ENCODE data around the gene RECQL5.

Gene RECQL5

DNA sequence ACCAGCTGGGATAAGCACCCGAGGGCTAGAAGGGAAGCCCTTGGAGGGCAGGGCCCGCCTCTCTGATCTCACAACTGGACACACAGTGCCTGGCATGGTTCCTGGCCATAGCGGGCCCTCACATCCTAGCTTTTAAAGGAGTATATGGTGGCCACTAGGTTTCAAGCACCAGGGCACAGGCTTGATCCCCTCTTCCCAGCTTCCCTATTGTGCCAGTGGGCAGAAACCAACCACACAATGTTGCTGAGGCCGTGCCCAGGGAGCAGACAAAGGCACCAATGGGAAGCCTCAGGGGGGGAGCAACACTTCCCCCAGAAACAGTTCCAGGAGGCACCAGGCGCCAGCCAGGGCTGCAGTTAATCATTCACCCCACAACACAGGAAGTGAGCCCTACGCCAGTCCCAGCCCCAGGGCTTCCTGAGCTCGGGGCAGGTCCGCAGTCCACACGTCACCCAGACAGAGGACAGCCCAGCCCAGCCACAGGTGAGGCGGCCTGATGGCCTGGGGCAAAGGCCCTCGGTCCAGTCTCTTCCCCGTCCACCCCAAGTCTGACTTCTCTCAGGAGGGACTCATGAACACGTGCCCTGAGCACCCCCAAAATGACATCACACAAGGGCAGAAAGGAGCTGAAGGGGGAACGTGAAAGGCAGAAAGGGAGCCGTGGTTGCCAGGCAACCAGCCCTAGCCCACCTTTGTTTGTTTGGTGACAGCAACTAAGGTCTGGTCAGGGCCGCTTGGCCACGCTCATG is 20.9 kb downstream of the RECQL5 start:
- peaks cover 13 to 74% of the 10 kb centered on the region in 2 experiments for H3K36me3 ChIP-seq (ENCODE audit: control insufficient read depth in 2 of 2, insufficient read depth in 1 of 2, low read length in 2 of 2)
- TF ChIP-seq, protein P1, sequence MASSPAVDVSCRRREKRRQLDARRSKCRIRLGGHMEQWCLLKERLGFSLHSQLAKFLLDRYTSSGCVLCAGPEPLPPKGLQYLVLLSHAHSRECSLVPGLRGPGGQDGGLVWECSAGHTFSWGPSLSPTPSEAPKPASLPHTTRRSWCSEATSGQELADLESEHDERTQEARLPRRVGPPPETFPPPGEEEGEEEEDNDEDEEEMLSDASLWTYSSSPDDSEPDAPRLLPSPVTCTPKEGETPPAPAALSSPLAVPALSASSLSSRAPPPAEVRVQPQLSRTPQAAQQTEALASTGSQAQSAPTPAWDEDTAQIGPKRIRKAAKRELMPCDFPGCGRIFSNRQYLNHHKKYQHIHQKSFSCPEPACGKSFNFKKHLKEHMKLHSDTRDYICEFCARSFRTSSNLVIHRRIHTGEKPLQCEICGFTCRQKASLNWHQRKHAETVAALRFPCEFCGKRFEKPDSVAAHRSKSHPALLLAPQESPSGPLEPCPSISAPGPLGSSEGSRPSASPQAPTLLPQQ (tag by site-specific recombination; IDR thresholded peaks at IDR 0.05): no peak
- TF ChIP-seq ZNF76 (tag by site-specific recombination; IDR thresholded peaks at IDR 0.05; ENCODE audit: borderline replicate concordance, low read depth) (no peak), ZNF366 (tag by site-specific recombination; conservative IDR thresholded peaks at IDR 0.05) (no peak), ZSCAN23 (tag by site-specific recombination; IDR thresholded peaks at IDR 0.05) (no peak), ZNF558 (tag by site-specific recombination; IDR thresholded peaks at IDR 0.05) (no peak), KLF16 (tag by site-specific recombination; IDR thresholded peaks at IDR 0.05) (no peak), ZFP3 (tag by site-specific recombination; IDR thresholded peaks at IDR 0.05; ENCODE audit: low read depth) (no peak), ZNF521 (tag by site-specific recombination; IDR thresholded peaks at IDR 0.05) (no peak)
- TF ChIP-seq, protein P2, sequence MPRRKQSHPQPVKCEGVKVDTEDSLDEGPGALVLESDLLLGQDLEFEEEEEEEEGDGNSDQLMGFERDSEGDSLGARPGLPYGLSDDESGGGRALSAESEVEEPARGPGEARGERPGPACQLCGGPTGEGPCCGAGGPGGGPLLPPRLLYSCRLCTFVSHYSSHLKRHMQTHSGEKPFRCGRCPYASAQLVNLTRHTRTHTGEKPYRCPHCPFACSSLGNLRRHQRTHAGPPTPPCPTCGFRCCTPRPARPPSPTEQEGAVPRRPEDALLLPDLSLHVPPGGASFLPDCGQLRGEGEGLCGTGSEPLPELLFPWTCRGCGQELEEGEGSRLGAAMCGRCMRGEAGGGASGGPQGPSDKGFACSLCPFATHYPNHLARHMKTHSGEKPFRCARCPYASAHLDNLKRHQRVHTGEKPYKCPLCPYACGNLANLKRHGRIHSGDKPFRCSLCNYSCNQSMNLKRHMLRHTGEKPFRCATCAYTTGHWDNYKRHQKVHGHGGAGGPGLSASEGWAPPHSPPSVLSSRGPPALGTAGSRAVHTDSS (tag by site-specific recombination; IDR thresholded peaks at IDR 0.05): no peak
- TF ChIP-seq, protein P3, sequence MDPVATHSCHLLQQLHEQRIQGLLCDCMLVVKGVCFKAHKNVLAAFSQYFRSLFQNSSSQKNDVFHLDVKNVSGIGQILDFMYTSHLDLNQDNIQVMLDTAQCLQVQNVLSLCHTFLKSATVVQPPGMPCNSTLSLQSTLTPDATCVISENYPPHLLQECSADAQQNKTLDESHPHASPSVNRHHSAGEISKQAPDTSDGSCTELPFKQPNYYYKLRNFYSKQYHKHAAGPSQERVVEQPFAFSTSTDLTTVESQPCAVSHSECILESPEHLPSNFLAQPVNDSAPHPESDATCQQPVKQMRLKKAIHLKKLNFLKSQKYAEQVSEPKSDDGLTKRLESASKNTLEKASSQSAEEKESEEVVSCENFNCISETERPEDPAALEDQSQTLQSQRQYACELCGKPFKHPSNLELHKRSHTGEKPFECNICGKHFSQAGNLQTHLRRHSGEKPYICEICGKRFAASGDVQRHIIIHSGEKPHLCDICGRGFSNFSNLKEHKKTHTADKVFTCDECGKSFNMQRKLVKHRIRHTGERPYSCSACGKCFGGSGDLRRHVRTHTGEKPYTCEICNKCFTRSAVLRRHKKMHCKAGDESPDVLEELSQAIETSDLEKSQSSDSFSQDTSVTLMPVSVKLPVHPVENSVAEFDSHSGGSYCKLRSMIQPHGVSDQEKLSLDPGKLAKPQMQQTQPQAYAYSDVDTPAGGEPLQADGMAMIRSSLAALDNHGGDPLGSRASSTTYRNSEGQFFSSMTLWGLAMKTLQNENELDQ (tag by site-specific recombination; IDR thresholded peaks at IDR 0.05; ENCODE audit: low read depth): no peak
- ChIA-PET POLR2A (interaction anchor here (1.8 kb wide), 1 partner anchor 12 kb away, joined by 9 read pairs; the partner anchor contains the start of gene SMIM5), CTCF (interaction anchor here (0.6 to 22.8 kb wide), 7 partner anchors 15 to 140 kb away, joined by 4 to 410 read pairs (median 9); partner anchors contain the start of gene SMIM5)
- no peaks in the 10 kb centered on the region for H3K9me3 ChIP-seq (ENCODE audit: control insufficient read depth, insufficient read depth, low read depth, low read length)
- H3K4me3 ChIP-seq (ENCODE audit: low read depth, low read length): no peak overlapping the region
- no peak overlapping the region for H3K27ac ChIP-seq (ENCODE audit: extremely low read depth, low read depth, low read length)
- H3K4me1 ChIP-seq (ENCODE audit: control insufficient read depth, insufficient read depth, low read length): no peaks in the 10 kb centered on the region

DNA sequence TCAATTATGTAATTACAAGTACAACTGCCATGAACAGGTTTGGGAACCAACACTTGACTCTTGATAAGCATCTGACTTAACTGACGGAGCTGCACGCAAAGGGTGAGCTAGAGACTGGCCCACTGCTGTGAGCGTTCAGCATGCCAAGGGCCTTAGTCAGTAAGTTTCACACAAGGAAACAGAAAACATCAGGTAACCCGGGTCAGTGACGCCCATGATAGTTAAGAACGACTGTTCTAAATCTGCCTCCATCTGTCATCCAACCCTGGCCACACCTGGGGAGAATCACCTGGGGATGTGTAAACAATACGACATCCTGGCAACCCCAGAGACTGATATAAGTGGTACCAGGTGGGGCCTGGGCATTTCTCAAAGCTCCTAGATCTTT is 21.5 kb downstream of the RECQL5 start:
- Histone ChIP-seq H3K4me1 (ENCODE audit: control insufficient read depth, insufficient read depth, low read length) (no peaks in the 10 kb centered on the region), H3K9me3 (ENCODE audit: control insufficient read depth, insufficient read depth, low read depth, low read length) (no peaks in the 10 kb centered on the region), H3K36me3 (ENCODE audit: control insufficient read depth in 2 of 2, insufficient read depth in 1 of 2, low read length in 2 of 2) (peaks cover 12 to 74% of the 10 kb centered on the region in 2 experiments), H3K27ac (ENCODE audit: extremely low read depth, low read depth, low read length) (no peak overlapping the region), H3K4me3 (ENCODE audit: low read depth, low read length) (no peak overlapping the region)
- ChIA-PET POLR2A (interaction anchor here (0.7 to 1.8 kb wide), 2 partner anchors 9 to 12 kb away, joined by 3 to 9 read pairs; partner anchors contain the start of gene SMIM5), CTCF (interaction anchor here (0.6 to 22.8 kb wide), 8 partner anchors 8 to 141 kb away, joined by 4 to 410 read pairs (median 13); partner anchors contain the start of gene SMIM5)
- TF ChIP-seq ZNF391 (tag by site-specific recombination; IDR thresholded peaks at IDR 0.05; ENCODE audit: borderline replicate concordance, low read depth) (no peak), OVOL3 (tag by site-specific recombination; IDR thresholded peaks at IDR 0.05) (no peak), ZNF530 (tag by site-specific recombination; IDR thresholded peaks at IDR 0.05; ENCODE audit: low read depth) (no peak), SP7 (tag by site-specific recombination; IDR thresholded peaks at IDR 0.05) (peak; percentile 48; the same call in 1 of the 2 replicates), ZNF629 (tag by site-specific recombination; IDR thresholded peaks at IDR 0.05) (peak; percentile 76), GLIS1 (tag by site-specific recombination; IDR thresholded peaks at IDR 0.05) (peak; percentile 12; the same call in 1 of the 2 replicates), ZNF610 (tag by site-specific recombination; IDR thresholded peaks at IDR 0.05; ENCODE audit: borderline replicate concordance) (no peak), ZNF626 (tag by site-specific recombination; IDR thresholded peaks at IDR 0.05) (no peak), ZBTB21 (tag by site-specific recombination; IDR thresholded peaks at IDR 0.05) (0 out of 2 replicates have a peak, but pooled peaks have one; percentile 14), ZIC2 (tag by site-specific recombination; IDR thresholded peaks at IDR 0.05) (peak; percentile 28; the same call in 1 of the 2 replicates)
